AG04450 (cell line): ENCODE data around the gene SARM1. TPM values are rescaled to one million over a fixed set of nuclear protein-coding genes. Genes with fewer than 3 reads are reported as not detected.

ENCODE experiments used
- CTCF ChIA-PET: fragments of 300-600, 350-600 bp; formaldehyde crosslinking; extraction: SDS; loops from one replicate; lab custom pipeline; 2022; ENCODE audit warnings: antibody characterized with exemption, inconsistent platforms; lab: Charles Lee
- POLR2A ChIA-PET: fragments of 350-600 bp; formaldehyde crosslinking; extraction: SDS; loops from one replicate; lab custom pipeline; 2021; ENCODE audit warnings: antibody characterized with exemption, inconsistent platforms; lab: Yijun Ruan, JAX
- DNase-seq: peaks from one replicate; pipeline ENCODE4 v3.0.0-alpha.2; 2011; ENCODE audit warnings: low read depth, low spot score
- H3K27ac ChIP-seq: one replicate; pipeline ENCODE4 v1.5.1; 2012; ENCODE audit warnings: low read depth, low read length, control low read depth
- H3K27me3 ChIP-seq: one replicate; pipeline ENCODE4 v1.6.0; 2012; ENCODE audit warnings: low read length; ENCODE audit not compliant: control insufficient read depth, insufficient read depth
- H3K4me3 ChIP-seq: 2 replicates; pipeline ENCODE4 v1.5.1; 2011; ENCODE audit warnings: mild to moderate bottlenecking, low read depth, low read length, control low read depth
- H3K9me3 ChIP-seq: 2 replicates; pipeline ENCODE4 v1.5.1; 2012; ENCODE audit warnings: low read length; ENCODE audit not compliant: control insufficient read depth, insufficient read depth
- CTCF ChIP-seq: IDR thresholded peaks from 2 replicates; pipeline ENCODE4 v1.5.1; 2011; ENCODE audit warnings: low read depth, low read length, control low read depth, inconsistent platforms
- polyA plus RNA-seq: library from polyadenylated mRNA; depleted of rRNA; stranded (reverse); fragments of >200 nt; gene quantifications from 2 replicates; pipeline ENCODE4 v1.2.3, GENCODE V29; 2011

The SARM1 gene
- polyA plus RNA-seq, 1 experiment: 6.2 TPM

- Histone ChIP-seq H3K9me3 (no peaks in the 10 kb centered on the region; the same call in 1 of the 2 replicates), H3K4me3 (no peak overlapping the region), H3K27me3 (no peaks in the 10 kb centered on the region), H3K27ac (no peak overlapping the region)
- ChIA-PET POLR2A (no interaction called here), CTCF (no interaction called here)
- no peak for TF ChIP-seq CTCF
- DNase-seq: no peak
Measured at GRCh38 chr17:28333083-28333746, 38.3 kb upstream of the SARM1 start.

- Histone ChIP-seq H3K9me3 (no peaks in the 10 kb centered on the region; the same call in 1 of the 2 replicates), H3K27ac (no peak overlapping the region), H3K4me3 (peak overlapping the region; percentile 65), H3K27me3 (no peaks in the 10 kb centered on the region)
- CTCF ChIA-PET: interaction anchor here (0.6 to 1.1 kb wide), 2 partner anchors 31 to 82 kb away, joined by 3 to 5 read pairs; no protein-coding TSS in a partner anchor
- no peak for DNase-seq
- no peak for TF ChIP-seq CTCF
- POLR2A ChIA-PET: interaction anchor here (2.6 kb wide), 1 partner anchor 12 kb away, joined by 28 read pairs; no protein-coding TSS in a partner anchor
Measured at GRCh38 chr17:28334171-28334570, 37.3 kb upstream of the SARM1 start.

GRCh38 chr17:28334666-28335200 is 36.8 kb upstream of the SARM1 start:
- Histone ChIP-seq H3K4me3 (peak overlapping the region; percentile 65), H3K27ac (peak overlapping the region; percentile 93), H3K9me3 (no peaks in the 10 kb centered on the region; the same call in 1 of the 2 replicates), H3K27me3 (no peaks in the 10 kb centered on the region)
- ChIA-PET CTCF (interaction anchor here (0.6 to 1.1 kb wide), 2 partner anchors 32 to 82 kb away, joined by 3 to 5 read pairs; no protein-coding TSS in a partner anchor), POLR2A (interaction anchor here (1.0 to 2.6 kb wide), 9 partner anchors 9 to 294 kb away, joined by 3 to 36 read pairs (median 5); partner anchors contain the start of genes POLDIP2, SARM1 and VTN)
- no peak for TF ChIP-seq CTCF
- no peak for DNase-seq

GRCh38 chr17:28335201-28335958 is 36.1 kb upstream of the SARM1 start, which contains the start of the genes IFT20 and TNFAIP1:
Gene IFT20, minus strand, starts transcription at chr17:28335472. Its CDS starts 3,487 bp downstream, at chr17:28331985.
Gene TNFAIP1, plus strand, starts transcription at chr17:28335761. Its CDS starts 3,761 bp downstream, at chr17:28339522.
- Histone ChIP-seq H3K27ac (peak within 1 kb of the TSS; percentile 99), H3K27me3 (no peaks in the 10 kb centered on the region), H3K4me3 (peak within 1 kb of the TSS; percentile 97), H3K9me3 (no peaks in the 10 kb centered on the region; the same call in 1 of the 2 replicates)
- no peak for TF ChIP-seq CTCF
- CTCF ChIA-PET: interaction anchor here (0.7 to 1.2 kb wide), 3 partner anchors 84 to 442 kb away, joined by 3 to 7 read pairs (median 4); partner anchors contain the start of gene LYRM9
- peak; percentile 100 for DNase-seq
- POLR2A ChIA-PET: interaction anchor here (0.6 to 2.6 kb wide), 12 partner anchors 8 to 294 kb away, joined by 3 to 36 read pairs (median 4); partner anchors contain the start of genes POLDIP2, SARM1, TMEM97 and VTN
